Nephron (organoid): ENCODE measurements around the gene STYXL1.

Experiments
- H3K27ac Mint-ChIP-seq, 3 experiments: 2 replicates each; pipeline ENCODE4 v1.8.0; 2020; ENCODE audit warnings: mixed read lengths in 3 of 3, mild to moderate bottlenecking in 2 of 3, moderate library complexity in 1 of 3
- H3K27me3 Mint-ChIP-seq: 2 replicates; pipeline ENCODE4 v1.8.0; 2021; ENCODE audit warnings: low read depth, mild to moderate bottlenecking, moderate library complexity, mixed read lengths
- H3K36me3 Mint-ChIP-seq: 2 replicates; pipeline ENCODE4 v1.8.0; 2020; ENCODE audit warnings: low read depth, mixed read lengths
- H3K4me1 Mint-ChIP-seq: 2 replicates; pipeline ENCODE4 v1.8.0; 2020; ENCODE audit warnings: mixed read lengths
- H3K4me3 Mint-ChIP-seq, 3 experiments: 2 replicates each; pipeline ENCODE4 v1.8.0; 2020; ENCODE audit warnings: mild to moderate bottlenecking in 3 of 3, mixed read lengths in 3 of 3, moderate library complexity in 2 of 3
- H3K9me3 Mint-ChIP-seq: 2 replicates; pipeline ENCODE4 v1.8.0; 2020; ENCODE audit warnings: mixed read lengths
- CTCF ChIP-seq, 3 experiments: fragments of 200-600 bp; sonication (generic); IDR thresholded peaks; one replicate each; pipeline ENCODE4 v1.5.0; 2021; ENCODE audit warnings: antibody characterized with exemption in 3 of 3; ENCODE audit not compliant: unreplicated experiment in 3 of 3

The STYXL1 gene

GRCh38 chr7:75985518-75986146 lies 62.2 kb downstream of the STYXL1 start:
- H3K4me3 Mint-ChIP-seq: no peak overlapping the region
- no peak overlapping the region for H3K27ac Mint-ChIP-seq
- H3K4me1 Mint-ChIP-seq: peaks cover 13% of the 10 kb centered on the region
- H3K9me3 Mint-ChIP-seq: no peaks in the 10 kb centered on the region
- no peaks in the 10 kb centered on the region for H3K27me3 Mint-ChIP-seq
- TF ChIP-seq CTCF (IDR thresholded peaks at IDR 0.05; ENCODE audit: unreplicated experiment in 3 of 3): no peak
- peaks cover 10% of the 10 kb centered on the region for H3K36me3 Mint-ChIP-seq

GRCh38 chr7:75985009-75985517 lies 62.7 kb downstream of the STYXL1 start:
- H3K36me3 Mint-ChIP-seq: peaks cover 12% of the 10 kb centered on the region
- peaks cover 10% of the 10 kb centered on the region for H3K4me1 Mint-ChIP-seq
- no peaks in the 10 kb centered on the region for H3K27me3 Mint-ChIP-seq
- no peaks in the 10 kb centered on the region for H3K9me3 Mint-ChIP-seq
- no peak overlapping the region for H3K4me3 Mint-ChIP-seq
- no peak for TF ChIP-seq CTCF (IDR thresholded peaks at IDR 0.05; ENCODE audit: unreplicated experiment in 3 of 3)
- H3K27ac Mint-ChIP-seq: no peak overlapping the region

- H3K36me3 Mint-ChIP-seq: peaks cover 15% of the 10 kb centered on the region
- no peaks in the 10 kb centered on the region for H3K9me3 Mint-ChIP-seq
- no peaks in the 10 kb centered on the region for H3K27me3 Mint-ChIP-seq
- H3K4me1 Mint-ChIP-seq: peaks cover 5% of the 10 kb centered on the region
- TF ChIP-seq CTCF (IDR thresholded peaks at IDR 0.05; ENCODE audit: unreplicated experiment in 3 of 3): no peak
- H3K27ac Mint-ChIP-seq: no peak overlapping the region
- H3K4me3 Mint-ChIP-seq: no peak overlapping the region
Observed at GRCh38 chr7:75984130-75985008, 63.4 kb downstream of the STYXL1 start.

GRCh38 chr7:75983471-75984129 lies 64.2 kb downstream of the STYXL1 start:
- peaks cover 15% of the 10 kb centered on the region for H3K36me3 Mint-ChIP-seq
- no peaks in the 10 kb centered on the region for H3K9me3 Mint-ChIP-seq
- H3K27me3 Mint-ChIP-seq: no peaks in the 10 kb centered on the region
- no peak for TF ChIP-seq CTCF (IDR thresholded peaks at IDR 0.05; ENCODE audit: unreplicated experiment in 3 of 3)
- H3K27ac Mint-ChIP-seq: no peak overlapping the region
- H3K4me3 Mint-ChIP-seq: no peak overlapping the region
- H3K4me1 Mint-ChIP-seq: peaks cover 5% of the 10 kb centered on the region

- no peaks in the 10 kb centered on the region for H3K27me3 Mint-ChIP-seq
- TF ChIP-seq CTCF (IDR thresholded peaks at IDR 0.05; ENCODE audit: unreplicated experiment in 3 of 3): no peak
- H3K4me3 Mint-ChIP-seq: no peak overlapping the region
- H3K4me1 Mint-ChIP-seq: peaks cover 13% of the 10 kb centered on the region
- no peaks in the 10 kb centered on the region for H3K9me3 Mint-ChIP-seq
- H3K27ac Mint-ChIP-seq: no peak overlapping the region
- peaks cover 14% of the 10 kb centered on the region for H3K36me3 Mint-ChIP-seq
Observed at GRCh38 chr7:75982306-75983064, 65.3 kb downstream of the STYXL1 start.
